ENCODE results near the gene KCTD17. TPM values are rescaled to one million over a fixed set of nuclear protein-coding genes. Genes with fewer than 3 reads are reported as not detected.

The KCTD17 gene
- total RNA-seq, 1 donor from 2014 or later = 34.9 TPM

DNA sequence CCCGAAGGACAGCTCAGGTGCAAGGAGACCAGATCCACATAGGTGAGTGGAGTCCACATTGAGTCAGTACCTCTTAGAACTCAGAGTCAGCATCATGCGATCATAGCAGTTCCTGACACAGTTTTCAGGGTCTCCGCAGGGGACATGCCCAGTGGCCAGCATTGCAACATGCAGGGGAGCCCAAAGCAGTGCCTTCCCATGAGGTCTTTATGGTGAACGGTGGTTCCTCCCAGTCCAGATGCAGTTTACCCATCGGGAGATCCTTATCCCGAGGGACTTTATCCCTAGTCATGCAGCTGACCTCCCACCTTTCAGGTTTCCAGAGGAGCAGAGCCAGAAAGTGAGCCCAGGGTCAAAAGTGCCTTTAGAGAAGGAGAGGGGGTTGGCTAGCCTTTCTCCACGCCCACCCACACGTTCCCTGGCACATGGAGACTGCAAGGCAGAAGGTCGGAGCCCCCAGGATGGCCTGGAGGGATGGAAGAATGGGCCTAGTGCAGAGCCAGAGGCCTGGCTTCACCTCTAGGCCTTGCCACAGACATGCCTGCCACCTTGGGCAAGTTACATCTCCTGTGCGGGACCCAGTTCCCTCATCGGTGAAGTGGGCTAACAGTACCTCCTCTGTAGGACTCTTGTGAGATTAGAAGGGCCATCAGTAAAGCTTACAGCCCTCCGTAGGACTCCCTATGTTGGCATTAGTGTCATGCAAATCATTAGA lies 6.4 kb downstream of the KCTD17 start:
- TF ChIP-seq CTCF (IDR thresholded peaks at IDR 0.05) = no peak
- intact Hi-C loops (cut with DNase I) = no loop called here
- no peak for DNase-seq (ENCODE audit: low spot score in 2 of 2)
- no peaks in the 10 kb centered on the region for H3K4me1 ChIP-seq
- H3K36me3 ChIP-seq = peaks cover 29 to 60% of the 10 kb centered on the region in 2 donors
- no peak overlapping the region for H3K27ac ChIP-seq
- no peaks in the 10 kb centered on the region for H3K9me3 ChIP-seq
- H3K27me3 ChIP-seq = no peaks in the 10 kb centered on the region
- no peak overlapping the region for H3K4me3 ChIP-seq

DNA sequence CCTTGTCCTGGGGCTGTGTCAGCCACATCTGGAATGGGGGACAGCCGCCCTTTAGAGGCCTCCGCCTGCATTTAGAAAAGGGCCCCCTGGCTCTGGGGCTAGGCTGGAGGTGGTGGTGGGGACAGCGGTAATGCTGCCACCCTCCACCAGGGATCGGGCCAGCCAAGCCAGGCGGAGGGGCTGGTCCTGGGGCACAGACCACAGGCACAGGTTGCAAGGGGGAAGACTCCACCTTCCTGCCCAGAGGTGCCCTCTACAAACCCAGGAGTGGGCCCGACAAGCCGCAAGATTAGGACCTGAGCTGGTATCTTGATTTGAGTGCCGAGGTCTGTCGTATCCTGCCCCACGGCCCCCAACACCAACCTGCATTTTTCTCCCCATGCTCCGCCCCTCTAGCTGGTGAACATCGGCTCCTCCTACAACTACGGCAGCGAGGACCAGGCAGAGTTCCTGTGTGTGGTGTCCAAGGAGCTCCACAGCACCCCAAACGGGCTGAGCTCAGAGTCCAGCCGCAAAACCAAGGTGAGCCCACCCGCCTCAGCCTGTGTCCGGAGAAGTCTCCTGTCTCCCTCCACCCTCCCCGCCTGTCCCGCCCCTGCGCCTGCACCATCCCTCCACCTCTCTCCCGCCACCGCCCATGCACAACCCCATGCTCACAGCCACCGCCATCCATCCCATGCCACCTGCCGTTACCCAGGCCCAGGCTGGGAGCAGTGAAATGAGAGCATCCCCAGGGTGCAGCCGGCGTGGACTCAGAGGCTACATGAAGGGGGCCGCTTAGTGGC lies 7.6 kb downstream of the KCTD17 start:
- Histone ChIP-seq H3K9me3 (no peaks in the 10 kb centered on the region), H3K27me3 (no peaks in the 10 kb centered on the region), H3K4me1 (no peaks in the 10 kb centered on the region), H3K27ac (no peak overlapping the region), H3K36me3 (peaks cover 29 to 60% of the 10 kb centered on the region in 2 donors), H3K4me3 (no peak overlapping the region)
- no peak for TF ChIP-seq CTCF (IDR thresholded peaks at IDR 0.05)
- DNase-seq (ENCODE audit: low spot score in 2 of 2) = no peak
- intact Hi-C loops (cut with DNase I) = no loop called here

- no peak for TF ChIP-seq CTCF (IDR thresholded peaks at IDR 0.05)
- intact Hi-C loops (cut with DNase I) = no loop called here
- no peaks in the 10 kb centered on the region for H3K4me1 ChIP-seq
- peaks cover 29 to 60% of the 10 kb centered on the region in 2 donors for H3K36me3 ChIP-seq
- no peak overlapping the region for H3K4me3 ChIP-seq
- H3K27ac ChIP-seq = no peak overlapping the region
- H3K27me3 ChIP-seq = no peaks in the 10 kb centered on the region
- no peak for DNase-seq (ENCODE audit: low spot score in 2 of 2)
- no peaks in the 10 kb centered on the region for H3K9me3 ChIP-seq
Measured at GRCh38 chr22:37059876-37060449, 8.4 kb downstream of the KCTD17 start.

- TF ChIP-seq CTCF (IDR thresholded peaks at IDR 0.05) = no peak
- no peak for DNase-seq (ENCODE audit: low spot score in 2 of 2)
- H3K27ac ChIP-seq = no peak overlapping the region
- no peaks in the 10 kb centered on the region for H3K27me3 ChIP-seq
- intact Hi-C loops (cut with DNase I) = no loop called here
- H3K9me3 ChIP-seq = no peaks in the 10 kb centered on the region
- H3K4me1 ChIP-seq = no peaks in the 10 kb centered on the region
- H3K36me3 ChIP-seq = peaks cover 27 to 52% of the 10 kb centered on the region in 2 donors
- no peak overlapping the region for H3K4me3 ChIP-seq
Measured at GRCh38 chr22:37060801-37061610, 9.5 kb downstream of the KCTD17 start.

DNA sequence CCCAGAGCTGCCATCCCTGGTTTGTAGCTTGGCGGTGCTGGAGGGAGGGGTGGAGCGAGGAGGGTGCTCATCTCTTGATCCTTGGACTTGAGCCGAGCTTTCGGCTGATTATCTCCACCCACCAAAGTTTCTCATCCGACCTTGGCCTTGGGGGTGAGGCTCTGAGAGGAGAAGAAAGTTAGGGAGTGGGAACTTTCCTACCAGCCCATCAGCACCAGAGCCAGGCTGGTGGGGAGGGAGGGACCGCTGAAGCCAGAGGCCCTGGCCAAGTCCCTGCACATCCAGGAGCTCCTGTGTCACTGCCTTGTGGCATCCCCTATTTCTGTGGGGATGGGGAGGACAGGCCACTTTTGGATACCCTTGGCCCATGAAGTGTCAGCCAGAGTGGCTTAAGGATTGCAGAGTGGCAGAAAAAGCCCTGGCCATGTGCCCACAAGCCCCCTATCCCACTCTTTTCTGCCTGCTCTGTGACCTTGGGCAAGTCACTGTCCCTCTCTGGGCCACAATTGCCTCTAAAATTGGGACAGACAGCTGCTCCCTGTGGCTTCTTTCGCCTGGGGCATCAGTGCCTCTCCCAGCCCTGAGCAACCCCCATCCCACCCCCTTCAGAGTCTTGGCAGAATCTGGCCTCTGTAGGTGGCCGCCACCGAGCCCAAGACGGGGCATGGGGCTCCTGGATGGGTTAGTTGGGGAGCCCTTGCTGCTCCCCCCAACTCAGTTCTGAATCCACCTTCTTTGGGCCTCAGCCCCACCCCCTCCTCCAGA lies 10.3 kb downstream of the KCTD17 start:
- Histone ChIP-seq H3K27ac (no peak overlapping the region), H3K27me3 (no peaks in the 10 kb centered on the region), H3K9me3 (no peaks in the 10 kb centered on the region), H3K4me1 (no peaks in the 10 kb centered on the region), H3K4me3 (no peak overlapping the region), H3K36me3 (peaks cover 23 to 44% of the 10 kb centered on the region in 2 donors)
- intact Hi-C loops (cut with DNase I) = no loop called here
- DNase-seq (ENCODE audit: low spot score in 2 of 2) = no peak
- no peak for TF ChIP-seq CTCF (IDR thresholded peaks at IDR 0.05)
